ENCODE data around the gene TBCD. TPM values are rescaled to one million over a fixed set of nuclear protein-coding genes. Genes with fewer than 3 reads are reported as not detected.
A peak's percentile ranks its signal among the peaks of the same experiment; 100 is the strongest.

Gene TBCD
- total RNA-seq, 1 experiment from 2014 or later, result 129 TPM

DNA sequence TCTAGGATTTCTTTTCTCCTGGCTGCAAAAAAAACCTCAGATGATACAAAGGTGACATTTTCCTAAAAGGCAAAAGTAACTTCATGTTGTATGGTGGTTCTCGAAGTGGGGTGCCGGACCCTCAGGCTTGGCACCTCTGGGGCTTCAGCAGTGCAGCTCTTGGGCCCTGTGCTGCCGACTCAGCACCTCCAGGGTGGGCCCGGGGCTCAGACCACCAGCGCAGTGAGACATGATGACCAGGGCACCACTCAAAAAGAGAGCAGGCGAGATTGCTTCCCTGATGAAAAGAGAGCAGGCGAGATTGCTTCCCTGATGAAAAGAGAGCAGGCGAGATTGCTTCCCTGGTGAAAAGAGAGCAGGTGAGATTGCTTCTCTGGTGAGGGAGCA, 186.6 kb downstream of the TBCD start:
- Histone ChIP-seq H2AFZ (ENCODE audit: low read length) (no peak overlapping the region), H4K5ac (ENCODE audit: insufficient read length, low read depth, low read length) (no peak overlapping the region), H3K79me2 (ENCODE audit: insufficient read depth, low read length) (no peaks in the 10 kb centered on the region), H3K4me2 (ENCODE audit: insufficient read depth, insufficient read length, low read length) (no peak overlapping the region), H2BK120ac (ENCODE audit: low read depth, low read length, poor library complexity, severe bottlenecking) (no peak overlapping the region), H2BK20ac (ENCODE audit: low read depth, low read length, poor library complexity, severe bottlenecking) (no peak overlapping the region), H3K4me1 (ENCODE audit: insufficient read depth, low read length) (no peaks in the 10 kb centered on the region), H3K9ac (ENCODE audit: extremely low read depth, insufficient read length, low read length) (no peak overlapping the region), H3T11ph (ENCODE audit: low read length) (no peak overlapping the region), H4K91ac (ENCODE audit: insufficient read length, low read depth, low read length) (no peak overlapping the region), H3K27ac (ENCODE audit: insufficient read length, low read depth, low read length) (no peak overlapping the region), H4K20me1 (ENCODE audit: control insufficient read depth, insufficient read depth, insufficient read length) (no peaks in the 10 kb centered on the region), H3K23me2 (ENCODE audit: insufficient read length, low read depth, low read length, poor library complexity, severe bottlenecking) (no peaks in the 10 kb centered on the region), H3K27me3 (ENCODE audit: insufficient read depth, low read length) (no peaks in the 10 kb centered on the region), H3K18ac (ENCODE audit: insufficient read length, low read depth, low read length) (no peak overlapping the region), H3K14ac (ENCODE audit: insufficient read depth, low read length) (no peak overlapping the region), H3K79me1 (ENCODE audit: insufficient read depth, low read depth, low read length, poor library complexity, severe bottlenecking) (no peaks in the 10 kb centered on the region), H3K23ac (ENCODE audit: insufficient read length, low read depth, low read length) (no peak overlapping the region), H2AK5ac (ENCODE audit: insufficient read length, low read length) (no peak overlapping the region), H2BK5ac (ENCODE audit: insufficient read length, low read length) (no peak overlapping the region), H4K8ac (replicated peaks; ENCODE audit: insufficient read length, low read depth, low read length) (no peak overlapping the region), H2BK12ac (ENCODE audit: insufficient read length, low read depth, low read length) (no peak overlapping the region), H3K9me3 (ENCODE audit: control insufficient read depth, low read depth, low read length) (peaks cover 12% of the 10 kb centered on the region), H2BK15ac (ENCODE audit: low read depth, low read length) (no peak overlapping the region), H3K56ac (ENCODE audit: insufficient read length, low read depth, low read length) (no peak overlapping the region), H3K4ac (ENCODE audit: low read depth, low read length) (no peak overlapping the region)
- WGBS (ENCODE audit: extremely low coverage, insufficient read length, low lambda C conversion rate), result no CpG with 5 or more reads among the region's 8 CpGs
- peak overlapping the region in 2 of 3 experiments; percentile 49 to 52; a peak in 2 of 7 replicates for H3K27ac Mint-ChIP-seq
- no peak overlapping the region for H3K4me3 Mint-ChIP-seq
- peaks cover 0 to 6% of the 10 kb centered on the region in 2 experiments; a peak in 1 of 4 replicates for H3K4me1 Mint-ChIP-seq
- TF ChIP-seq, protein P1, sequence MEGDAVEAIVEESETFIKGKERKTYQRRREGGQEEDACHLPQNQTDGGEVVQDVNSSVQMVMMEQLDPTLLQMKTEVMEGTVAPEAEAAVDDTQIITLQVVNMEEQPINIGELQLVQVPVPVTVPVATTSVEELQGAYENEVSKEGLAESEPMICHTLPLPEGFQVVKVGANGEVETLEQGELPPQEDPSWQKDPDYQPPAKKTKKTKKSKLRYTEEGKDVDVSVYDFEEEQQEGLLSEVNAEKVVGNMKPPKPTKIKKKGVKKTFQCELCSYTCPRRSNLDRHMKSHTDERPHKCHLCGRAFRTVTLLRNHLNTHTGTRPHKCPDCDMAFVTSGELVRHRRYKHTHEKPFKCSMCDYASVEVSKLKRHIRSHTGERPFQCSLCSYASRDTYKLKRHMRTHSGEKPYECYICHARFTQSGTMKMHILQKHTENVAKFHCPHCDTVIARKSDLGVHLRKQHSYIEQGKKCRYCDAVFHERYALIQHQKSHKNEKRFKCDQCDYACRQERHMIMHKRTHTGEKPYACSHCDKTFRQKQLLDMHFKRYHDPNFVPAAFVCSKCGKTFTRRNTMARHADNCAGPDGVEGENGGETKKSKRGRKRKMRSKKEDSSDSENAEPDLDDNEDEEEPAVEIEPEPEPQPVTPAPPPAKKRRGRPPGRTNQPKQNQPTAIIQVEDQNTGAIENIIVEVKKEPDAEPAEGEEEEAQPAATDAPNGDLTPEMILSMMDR (conservative IDR thresholded peaks at IDR 0.05), result no peak
- no peaks in the 10 kb centered on the region; the same call in 1 of the 2 replicates for H3K27me3 Mint-ChIP-seq (ENCODE audit: low read depth)
- peaks cover 50 to 89% (median 83%) of the 10 kb centered on the region in 3 experiments for H3K36me3 Mint-ChIP-seq (ENCODE audit: insufficient read depth in 1 of 3, low read depth in 3 of 3)
- no peak for DNase-seq
- peaks cover 13 to 19% of the 10 kb centered on the region in 2 experiments for H3K9me3 Mint-ChIP-seq
